ENCODE measurements around the gene FAM8A1.
"Not testable (repeated sequence)": the region's sequence is repeated elsewhere in the genome, so short reads cannot be mapped to it uniquely, and the experiment has no call there.

Gene FAM8A1, protein sequence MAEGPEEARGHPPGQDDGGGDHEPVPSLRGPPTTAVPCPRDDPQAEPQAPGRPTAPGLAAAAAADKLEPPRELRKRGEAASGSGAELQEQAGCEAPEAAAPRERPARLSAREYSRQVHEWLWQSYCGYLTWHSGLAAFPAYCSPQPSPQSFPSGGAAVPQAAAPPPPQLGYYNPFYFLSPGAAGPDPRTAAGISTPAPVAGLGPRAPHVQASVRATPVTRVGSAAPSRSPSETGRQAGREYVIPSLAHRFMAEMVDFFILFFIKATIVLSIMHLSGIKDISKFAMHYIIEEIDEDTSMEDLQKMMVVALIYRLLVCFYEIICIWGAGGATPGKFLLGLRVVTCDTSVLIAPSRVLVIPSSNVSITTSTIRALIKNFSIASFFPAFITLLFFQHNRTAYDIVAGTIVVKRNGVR

DNA sequence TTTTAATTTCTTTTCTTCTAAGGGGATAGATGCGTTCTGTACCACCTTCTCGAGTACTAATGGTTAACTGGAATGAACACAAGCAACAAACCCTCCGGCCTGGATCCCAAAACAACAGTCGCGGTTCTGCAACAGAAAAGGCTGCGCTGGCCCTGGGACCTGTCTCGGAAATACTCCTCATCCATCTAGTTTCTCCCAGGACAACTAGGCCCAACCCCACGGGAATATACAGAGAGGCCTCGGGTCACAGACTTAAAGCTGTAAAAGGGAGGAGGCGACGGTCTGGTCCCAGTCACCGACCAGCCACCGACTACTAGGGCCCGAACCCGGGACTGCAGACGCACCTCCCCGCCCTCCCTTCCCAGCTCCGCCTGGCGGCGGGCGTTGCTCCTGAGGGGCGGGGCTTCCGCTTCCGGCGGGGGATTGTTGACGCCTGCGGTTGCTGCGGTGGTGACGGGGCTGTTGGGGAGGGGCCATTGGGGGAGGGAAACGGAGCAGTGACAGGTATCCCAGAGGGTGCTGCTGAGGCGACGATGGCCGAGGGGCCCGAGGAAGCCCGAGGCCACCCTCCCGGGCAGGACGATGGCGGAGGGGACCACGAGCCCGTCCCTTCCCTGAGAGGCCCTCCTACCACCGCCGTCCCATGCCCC lies at the start of gene FAM8A1:
FAM8A1 (plus strand) TSS at position 426 of the 650 bp plus-strand sequence; CDS start at position 534, 108 bp downstream.
- DNase-seq, result peak; percentile 99

DNA sequence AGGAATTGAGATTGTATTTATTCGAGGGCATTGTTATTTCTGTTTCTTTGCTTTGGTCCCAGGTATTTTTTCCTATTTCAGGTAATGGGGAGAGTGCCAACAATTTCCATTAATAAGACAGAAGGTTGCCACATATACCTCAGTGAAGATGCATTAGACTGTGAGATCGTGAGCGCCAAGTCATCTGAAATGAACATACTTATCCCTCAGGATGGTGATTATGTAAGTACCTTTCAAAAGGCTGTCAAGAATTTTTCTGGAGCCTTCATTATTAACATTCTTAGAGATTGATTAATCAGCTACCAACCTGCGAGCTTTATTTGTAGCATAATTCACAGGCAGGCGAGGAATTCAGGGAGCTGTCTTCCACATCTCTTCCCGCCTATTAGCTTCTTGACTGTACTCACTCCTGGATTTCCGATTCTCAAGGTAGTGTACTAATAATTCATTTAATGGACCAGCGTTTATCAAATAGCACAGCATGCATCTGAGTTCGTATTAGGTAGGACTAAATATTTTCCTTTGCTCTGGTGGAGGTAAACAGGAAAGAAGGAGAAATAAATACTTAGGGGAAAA lies 48.6 kb upstream of the FAM8A1 start:
- DNase-seq, result no peak

DNA sequence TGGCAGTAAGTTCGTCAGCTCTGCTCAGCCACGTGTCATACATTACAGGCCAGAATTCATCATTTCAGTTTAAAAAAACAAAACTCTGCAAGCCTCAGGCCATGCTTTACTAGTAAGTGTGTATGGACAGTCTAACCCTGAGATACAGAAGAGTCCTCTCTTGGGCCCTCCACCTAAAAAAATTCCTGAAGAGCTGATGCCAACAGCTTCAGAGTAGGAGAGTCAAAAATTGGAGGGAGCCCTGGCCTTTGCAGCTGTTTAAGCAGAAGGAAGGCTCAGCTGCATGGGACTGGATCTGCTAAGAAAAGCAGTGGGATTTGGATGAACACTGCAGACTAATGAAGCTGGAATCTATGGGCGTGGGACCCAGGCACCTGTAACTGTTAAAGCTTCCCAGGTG lies 47.2 kb upstream of the FAM8A1 start:
- no peak for DNase-seq

DNA sequence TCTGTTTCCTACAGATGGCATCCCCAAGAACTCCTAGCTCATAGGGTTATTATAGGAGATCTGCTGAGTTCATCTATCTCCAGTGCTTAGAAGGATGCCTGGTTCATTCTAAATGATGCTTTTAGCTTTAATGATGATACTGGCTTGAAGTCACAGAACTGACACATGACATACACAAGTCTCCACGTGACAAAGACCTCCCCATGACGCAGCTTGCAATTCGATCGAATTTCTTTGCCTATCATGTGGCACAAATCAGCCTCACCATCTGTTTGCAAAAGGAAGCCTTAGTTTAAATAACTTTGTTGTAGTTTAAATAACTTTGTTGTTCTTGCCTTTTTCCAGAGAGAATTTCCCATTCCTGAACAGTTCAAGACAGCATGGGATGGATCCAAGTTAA lies 44.1 kb upstream of the FAM8A1 start:
- no peak for DNase-seq

DNA sequence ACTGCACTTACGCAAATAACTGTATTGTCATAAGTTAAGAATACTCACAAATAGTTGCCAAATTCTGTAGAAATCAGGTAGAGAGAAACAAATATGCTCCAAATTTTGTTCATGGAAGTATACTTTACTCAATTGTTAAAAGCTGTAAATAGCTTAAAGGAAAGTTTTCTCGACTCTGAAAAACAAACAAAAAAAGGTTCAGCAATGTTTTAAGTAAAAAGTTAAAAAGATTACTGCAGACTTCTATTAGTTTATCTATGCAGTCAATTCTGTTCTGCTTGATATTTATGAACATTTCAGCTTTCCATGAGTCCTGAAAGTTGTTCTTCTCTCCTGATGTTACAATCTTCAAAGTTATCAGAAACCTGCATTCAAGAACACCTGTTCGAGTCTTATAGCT lies 37.5 kb upstream of the FAM8A1 start:
- DNase-seq, result no peak

DNA sequence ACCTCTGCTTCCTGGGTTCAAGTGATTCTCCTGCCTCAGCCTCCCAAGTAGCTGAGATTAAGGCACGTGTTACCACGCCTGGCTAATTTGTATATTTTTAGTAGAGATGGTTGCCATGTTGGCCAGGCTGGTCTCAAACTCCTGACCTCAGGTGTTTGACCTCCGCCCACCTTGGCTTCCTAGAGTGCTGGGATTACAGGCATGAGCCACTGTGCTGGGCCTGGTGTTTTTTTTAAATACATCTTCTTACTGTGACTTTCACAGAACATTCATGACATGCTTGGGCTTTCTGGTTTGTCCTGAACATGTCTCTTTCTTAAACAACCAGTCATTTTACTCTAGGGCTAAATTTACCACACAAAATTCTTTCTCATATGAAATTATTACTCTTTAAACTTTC lies 34.7 kb upstream of the FAM8A1 start:
- DNase-seq, result no peak

DNA sequence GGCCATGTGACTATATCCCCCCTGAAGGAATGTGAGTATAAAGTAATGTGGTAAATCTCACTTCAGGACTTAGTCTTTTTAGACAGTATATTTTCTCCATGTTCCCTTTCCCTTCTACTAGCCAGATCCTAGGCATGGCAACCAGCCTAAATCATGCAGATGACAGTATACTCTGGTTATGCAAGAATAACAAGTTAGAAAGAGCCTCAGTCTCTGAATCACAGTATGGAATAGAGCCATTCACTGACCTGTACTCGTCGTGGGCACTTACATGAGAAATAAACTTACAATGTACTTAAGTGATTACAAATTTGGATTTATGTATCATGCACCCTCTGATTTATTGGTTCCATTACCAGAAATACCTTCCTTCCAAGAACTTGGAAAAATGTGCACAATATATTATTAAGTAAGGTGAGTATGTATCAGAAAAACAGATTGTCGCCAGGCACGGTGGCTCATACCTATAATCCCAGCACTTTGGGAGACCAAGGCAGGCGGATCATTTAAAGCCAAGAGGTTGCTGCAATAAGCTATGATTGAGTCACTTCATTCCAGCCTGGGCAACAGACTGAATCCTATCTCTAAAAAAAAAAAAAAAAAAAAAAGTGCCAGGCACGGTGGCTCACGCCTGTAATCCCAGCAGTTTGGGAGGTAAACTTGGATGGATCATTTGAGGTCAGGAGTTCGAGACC lies 25.1 kb upstream of the FAM8A1 start:
- DNase-seq, result no peak

DNA sequence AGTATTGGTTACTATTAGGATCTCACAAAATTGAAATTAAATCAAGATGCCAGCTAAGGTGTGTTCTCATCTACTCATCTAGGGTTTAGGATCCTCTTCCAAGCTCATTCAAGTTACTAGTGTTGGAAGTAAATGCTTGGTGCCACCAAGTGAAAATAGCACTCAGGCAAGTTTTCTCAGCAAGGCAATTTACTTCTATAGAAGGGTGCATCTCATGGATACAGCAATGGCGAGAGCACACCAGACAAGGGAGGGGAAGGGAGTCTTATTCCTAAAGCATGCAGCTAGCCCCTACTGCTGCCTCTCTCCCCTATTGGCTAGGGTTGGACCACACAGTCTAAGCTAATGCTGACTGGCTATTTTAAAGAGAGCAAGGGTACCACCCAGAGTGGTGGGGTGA lies 23.0 kb upstream of the FAM8A1 start:
- no peak for DNase-seq

DNA sequence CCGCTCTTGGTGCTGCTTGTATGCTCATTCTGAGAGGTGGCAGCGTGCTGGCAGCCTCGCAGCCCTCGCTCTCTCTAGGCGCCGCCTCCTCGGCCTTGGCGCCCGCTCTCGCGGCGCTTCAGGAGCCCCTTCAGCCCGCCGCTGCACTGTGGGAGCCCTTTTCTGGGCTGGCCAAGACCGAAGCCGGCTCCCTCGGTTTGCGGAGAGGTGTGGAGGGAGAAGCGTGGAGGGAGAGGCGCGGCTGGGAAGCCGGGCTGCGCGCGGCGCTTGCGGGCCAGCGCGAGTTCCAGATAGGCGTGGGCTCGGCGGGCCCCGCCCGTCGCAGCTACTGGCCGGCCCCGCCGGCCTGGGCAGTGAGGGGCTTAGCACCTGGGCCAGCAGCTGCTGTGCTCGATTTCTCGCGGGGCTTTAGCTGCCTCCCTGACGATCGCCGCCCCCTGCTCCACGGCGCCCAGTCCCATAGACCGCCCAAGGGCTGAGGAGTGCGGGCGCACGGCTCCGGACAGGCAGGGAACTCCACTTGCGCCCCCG lies 19.5 kb upstream of the FAM8A1 start:
- no peak for DNase-seq

DNA sequence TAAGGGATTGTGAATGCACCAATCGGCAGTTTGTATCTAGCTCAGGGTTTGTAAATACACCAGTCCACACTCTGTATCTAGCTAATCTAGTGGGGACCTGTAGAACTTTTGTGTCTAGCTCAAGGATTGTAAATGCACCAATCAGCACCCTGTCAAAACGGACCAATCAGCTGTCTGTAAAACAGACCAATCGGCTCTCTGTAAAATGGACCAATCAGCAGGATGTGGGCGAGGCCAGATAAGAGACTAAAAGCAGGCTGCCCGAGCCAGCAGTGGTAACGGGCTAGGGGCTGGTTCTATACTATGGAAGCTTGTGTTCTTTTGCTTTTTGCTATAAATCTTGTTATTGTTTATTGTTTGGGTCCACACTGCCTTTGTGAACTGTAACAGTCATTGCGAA lies 18.8 kb upstream of the FAM8A1 start:
- DNase-seq, result not testable (repeated sequence)

DNA sequence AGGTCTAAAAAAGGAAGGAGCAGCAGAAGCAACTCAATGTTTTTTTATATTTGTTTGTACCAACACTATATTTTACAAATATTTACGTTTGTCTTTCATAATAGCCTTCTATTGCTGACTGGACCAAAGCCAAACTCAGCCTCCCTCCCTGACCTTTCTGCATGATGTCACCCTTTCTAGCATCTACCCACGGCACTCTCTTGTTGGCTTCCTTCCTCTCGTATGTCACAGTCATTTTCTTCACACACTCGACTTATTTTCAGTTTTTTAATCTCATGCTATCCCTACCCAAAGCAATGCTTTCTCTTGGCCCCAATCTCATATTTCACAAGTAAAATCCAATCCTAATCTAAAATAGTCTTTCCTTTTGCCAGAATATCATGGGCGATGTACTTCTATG lies 16.3 kb upstream of the FAM8A1 start:
- DNase-seq, result no peak

DNA sequence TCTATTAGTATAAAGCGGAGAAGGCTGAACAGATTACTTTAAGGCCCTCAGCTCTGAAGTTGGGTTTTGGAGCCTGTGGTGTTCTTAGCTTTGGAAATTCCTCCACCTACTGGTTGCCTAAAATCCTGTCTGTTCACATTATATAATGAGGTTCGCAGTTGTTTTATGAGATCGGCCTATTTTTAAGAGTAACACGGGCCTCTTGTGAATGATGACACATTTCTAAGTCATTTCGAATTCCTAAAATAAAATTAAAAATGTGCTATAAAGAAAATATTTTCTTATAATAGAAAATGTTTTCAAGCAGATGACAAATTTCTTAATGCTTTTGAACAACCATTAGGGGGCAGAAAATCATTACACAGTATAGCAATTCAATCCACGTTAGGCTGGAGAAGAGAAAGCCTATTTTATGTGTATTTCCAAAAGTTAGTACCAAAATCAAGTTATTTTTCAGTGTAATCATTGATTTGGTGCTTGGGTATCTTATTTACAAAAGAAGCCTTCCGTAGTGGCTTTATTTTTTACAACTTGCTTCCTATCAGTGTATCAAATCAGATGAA lies 15.8 kb upstream of the FAM8A1 start:
- DNase-seq, result peak; percentile 67

DNA sequence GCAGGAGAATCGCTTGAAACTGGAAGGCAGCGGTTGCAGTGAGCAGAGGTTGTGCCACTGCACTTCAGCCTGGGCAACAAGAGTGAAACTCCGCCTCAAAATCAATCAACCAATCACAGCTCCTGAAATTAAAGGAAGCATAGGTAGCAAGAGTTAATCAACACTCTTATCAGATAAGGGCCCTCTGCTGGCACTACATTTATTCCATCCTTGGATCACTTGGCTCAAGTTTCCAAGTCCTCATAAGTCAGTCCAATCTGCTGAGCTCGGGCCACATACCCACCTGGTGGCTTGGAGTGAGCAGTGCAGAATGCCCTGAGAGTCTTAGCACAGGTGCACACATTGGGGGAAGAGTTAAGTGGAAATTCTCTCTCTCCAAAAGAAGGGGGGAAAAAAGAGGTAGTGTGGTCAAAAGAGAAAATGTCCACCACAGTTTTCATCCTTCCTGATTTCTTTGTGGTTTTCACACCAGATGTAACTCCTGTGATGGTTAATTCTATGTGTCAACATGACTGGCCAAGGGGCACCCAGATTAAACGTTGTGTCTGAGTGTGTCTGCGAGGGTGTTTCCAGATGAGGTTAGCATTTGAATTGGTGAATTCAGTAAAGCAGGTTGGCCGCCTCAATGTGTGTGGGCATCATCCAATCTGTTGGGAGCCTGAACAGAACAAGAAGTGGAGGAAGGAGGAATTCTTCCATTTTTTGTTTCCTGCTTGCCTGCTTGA lies 14.2 kb upstream of the FAM8A1 start:
- DNase-seq, result peak; percentile 67

DNA sequence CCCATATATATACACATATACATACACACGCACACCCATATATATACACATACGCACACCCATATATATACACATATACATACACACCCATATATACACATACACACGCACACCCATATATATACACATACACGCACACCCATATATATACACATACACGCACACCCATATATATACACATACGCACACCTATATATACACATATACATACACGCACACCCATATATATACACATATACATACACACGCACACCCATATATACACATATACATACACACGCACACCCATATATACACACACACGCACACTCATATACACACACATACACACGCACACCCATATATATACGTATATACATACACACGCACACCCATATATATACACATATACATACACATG lies 13.5 kb upstream of the FAM8A1 start:
- not testable (repeated sequence) for DNase-seq

DNA sequence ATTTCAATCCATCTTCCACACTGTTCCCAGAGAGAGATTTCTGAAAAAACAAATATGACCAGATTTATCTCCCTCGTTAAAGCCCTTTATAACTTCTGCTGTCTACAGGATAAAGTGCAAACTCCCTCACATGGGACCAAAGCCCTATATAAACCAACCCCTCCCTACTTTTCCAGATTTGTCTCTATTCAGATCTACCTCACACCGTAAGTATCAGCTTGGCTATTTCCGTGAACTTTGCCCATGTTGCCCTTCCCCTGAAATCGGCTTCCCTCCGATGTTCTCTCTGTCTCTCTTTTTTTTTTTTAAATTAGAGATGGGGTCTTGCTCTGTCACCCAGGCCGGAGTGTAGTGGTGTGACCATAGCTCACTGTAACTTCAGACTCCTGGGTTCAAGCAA lies 12.1 kb upstream of the FAM8A1 start:
- DNase-seq, result no peak

DNA sequence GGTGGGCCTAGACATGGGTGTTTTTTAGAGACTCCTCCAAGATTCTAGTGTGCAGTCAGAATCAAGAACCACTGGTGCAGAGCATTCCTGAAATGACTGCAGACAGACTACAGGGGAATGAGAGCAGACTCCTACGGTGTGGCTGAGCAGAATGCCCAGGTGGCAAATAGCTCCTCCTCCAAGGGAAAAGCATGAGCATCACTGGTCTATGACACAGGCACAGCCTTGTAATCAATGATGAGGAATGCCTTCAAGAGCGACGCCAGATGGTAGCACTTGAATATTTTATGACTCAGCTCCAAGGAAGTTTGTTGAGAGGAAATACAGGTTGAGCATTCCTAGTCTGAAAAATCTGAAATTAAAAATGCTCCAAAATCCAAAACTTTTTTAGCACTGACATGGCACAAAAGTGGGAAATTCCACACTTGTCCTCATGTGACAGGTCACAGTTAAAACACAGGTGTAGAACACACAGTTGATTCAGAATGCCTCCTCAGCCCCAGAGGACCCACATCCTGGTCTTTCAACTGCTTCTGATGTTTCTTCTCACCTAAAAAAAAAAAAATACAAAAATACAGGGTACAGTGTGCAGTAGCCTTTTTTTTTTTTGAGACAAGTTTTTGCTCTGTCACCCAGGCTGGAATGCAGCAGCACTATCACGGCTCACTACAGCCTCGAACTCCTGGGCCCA lies 10.6 kb upstream of the FAM8A1 start:
- DNase-seq, result no peak

DNA sequence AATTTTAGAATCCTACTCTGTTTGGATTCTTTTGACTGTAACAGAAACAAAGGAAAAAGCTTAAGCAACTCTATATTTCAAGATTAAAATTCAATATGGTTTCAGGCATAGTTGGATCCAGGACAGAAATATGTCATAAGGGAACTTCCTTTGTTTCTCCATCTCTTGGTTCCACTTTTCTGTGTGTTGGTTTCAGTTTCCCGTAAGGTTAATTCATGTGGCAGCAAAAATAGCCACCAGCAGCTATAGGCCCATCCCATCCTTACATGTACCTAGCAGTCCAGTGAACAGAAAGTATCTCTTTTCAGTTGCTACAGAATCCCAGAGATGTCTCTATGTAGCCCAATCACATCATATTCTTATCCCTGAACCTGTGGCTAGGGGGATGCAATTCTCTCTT lies 8.8 kb upstream of the FAM8A1 start:
- peak; percentile 44 for DNase-seq

DNA sequence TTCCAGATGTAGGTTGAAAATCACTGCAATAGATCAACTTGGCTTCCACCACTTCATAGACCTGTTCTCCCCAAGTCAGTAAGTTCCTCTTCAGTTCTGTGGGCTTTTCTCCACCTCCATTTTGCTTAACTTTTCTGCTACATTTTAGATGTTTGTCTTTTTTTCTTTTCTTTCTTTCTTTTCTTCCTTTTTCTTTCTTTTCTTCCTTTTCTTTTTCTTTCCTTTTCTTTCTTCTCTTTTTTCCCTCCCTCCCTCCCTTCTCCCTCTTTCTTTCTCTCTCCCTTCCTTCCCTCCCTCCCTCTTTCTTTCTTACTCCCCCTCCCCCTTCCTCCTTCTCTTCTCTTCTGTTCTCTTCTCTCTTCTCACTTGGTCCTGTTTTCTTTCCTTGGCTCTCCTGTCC lies 6.9 kb upstream of the FAM8A1 start:
- no peak for DNase-seq

DNA sequence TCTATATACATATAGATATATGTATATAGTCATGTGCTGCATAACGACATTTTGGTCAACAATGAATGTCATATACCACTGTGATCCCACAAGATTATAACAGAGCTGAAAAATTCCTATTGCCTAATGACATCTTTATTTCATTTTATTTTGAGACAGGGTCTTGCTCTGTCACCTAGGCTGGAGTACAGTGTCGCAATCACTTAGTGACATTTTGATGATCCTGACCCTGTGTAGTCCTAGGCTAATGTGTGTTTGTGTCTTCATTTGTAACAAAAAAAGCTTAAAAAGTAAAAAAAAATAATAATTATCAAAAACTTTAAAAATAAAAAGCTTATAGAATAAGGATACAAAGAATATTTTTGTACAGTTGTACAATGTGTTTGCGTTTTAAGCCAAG lies 4.0 kb upstream of the FAM8A1 start:
- DNase-seq, result no peak

DNA sequence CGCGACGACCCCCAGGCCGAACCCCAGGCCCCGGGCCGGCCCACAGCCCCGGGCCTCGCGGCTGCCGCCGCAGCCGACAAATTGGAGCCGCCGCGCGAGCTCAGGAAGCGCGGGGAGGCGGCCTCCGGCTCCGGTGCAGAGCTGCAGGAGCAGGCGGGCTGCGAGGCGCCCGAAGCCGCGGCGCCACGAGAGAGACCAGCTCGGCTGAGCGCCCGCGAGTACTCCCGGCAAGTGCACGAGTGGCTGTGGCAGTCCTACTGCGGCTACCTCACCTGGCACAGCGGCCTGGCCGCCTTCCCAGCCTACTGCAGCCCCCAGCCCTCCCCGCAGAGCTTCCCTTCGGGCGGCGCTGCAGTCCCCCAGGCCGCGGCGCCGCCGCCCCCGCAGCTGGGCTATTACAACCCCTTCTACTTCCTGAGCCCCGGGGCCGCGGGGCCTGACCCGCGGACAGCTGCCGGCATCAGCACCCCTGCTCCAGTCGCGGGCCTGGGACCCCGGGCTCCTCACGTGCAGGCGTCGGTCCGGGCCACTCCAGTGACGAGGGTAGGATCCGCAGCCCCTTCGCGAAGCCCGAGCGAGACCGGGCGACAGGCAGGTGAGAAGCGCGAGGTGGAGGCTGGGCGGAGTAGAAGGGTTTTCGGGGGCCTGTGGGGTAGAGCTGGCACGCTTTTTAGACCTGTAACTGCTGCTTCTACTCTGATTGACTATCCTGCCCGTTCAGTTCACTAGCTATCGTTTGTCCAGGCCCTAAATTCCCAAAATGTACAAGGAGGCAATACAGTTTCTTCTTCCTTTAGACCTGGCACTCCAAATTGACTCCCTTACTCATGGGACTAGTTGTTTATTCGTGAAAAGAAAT lies 654 bp downstream of the FAM8A1 start:
- peak; percentile 75 for DNase-seq

DNA sequence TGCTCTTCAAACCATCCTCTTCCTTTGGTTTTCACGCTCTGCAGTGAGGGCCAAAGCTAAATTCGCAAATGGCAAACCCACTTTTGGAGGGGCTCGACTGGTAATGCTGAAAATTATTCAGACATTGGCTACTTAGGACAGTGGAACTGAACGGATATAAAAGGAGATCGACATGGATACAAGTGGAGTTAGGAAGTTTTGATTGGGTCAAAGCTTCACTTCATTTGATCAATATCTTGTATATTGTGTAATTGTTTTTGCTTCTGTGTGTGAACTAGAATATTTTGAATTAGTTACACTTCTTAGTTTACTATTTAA lies 1.2 kb downstream of the FAM8A1 start:
- DNase-seq, result no peak
